CD14-positive monocyte (primary cell): ENCODE results near the gene C4BPB. TPM values are rescaled to one million over a fixed set of nuclear protein-coding genes. Genes with fewer than 3 reads are reported as not detected.

Source experiments
- DNase-seq, 3 donors: peaks; one replicate each; pipeline ENCODE4 v3.0.0-alpha.2; 2011 to 2022
- H2AFZ ChIP-seq: 2 replicates; pipeline ENCODE4 v1.6.0; 2012; ENCODE audit warnings: mild to moderate bottlenecking, low read depth, low read length, inconsistent platforms; ENCODE audit not compliant: insufficient read depth, poor library complexity, severe bottlenecking
- H3K27ac ChIP-seq, 2 donors: 1 replicate in 1 of 2; 2 replicates in 1 of 2; pipeline ENCODE4 v1.5.1; 2012 to 2013; ENCODE audit warnings: low read length in 2 of 2, control low read depth in 1 of 2, inconsistent platforms in 1 of 2, low read depth in 1 of 2, mild to moderate bottlenecking in 1 of 2
- H3K27me3 ChIP-seq, 2 donors: one replicate each; pipeline versions ENCODE4 v1.6.0 to v1.6.1; 2011 to 2013; ENCODE audit warnings: low read length in 2 of 2; ENCODE audit not compliant: control insufficient read depth in 2 of 2, insufficient read depth in 2 of 2
- H3K36me3 ChIP-seq, 2 donors: replicated peaks in 1 of 2; 1 replicate in 1 of 2; 2 replicates in 1 of 2; pipeline versions ENCODE4 v1.5.1 to v1.6.1; 2012 to 2013; ENCODE audit warnings: low read length in 2 of 2, control low read depth in 1 of 2, inconsistent platforms in 1 of 2, mild to moderate bottlenecking in 1 of 2; ENCODE audit not compliant: insufficient read depth in 2 of 2, control insufficient read depth in 1 of 2
- H3K4me1 ChIP-seq, 2 donors: 1 replicate in 1 of 2; 2 replicates in 1 of 2; pipeline versions ENCODE4 v1.5.1 to v1.6.1; 2012 to 2013; ENCODE audit warnings: low read length in 2 of 2, control low read depth in 1 of 2, inconsistent platforms in 1 of 2, mild to moderate bottlenecking in 1 of 2, moderate library complexity in 1 of 2; ENCODE audit not compliant: insufficient read depth in 2 of 2, control insufficient read depth in 1 of 2
- H3K4me2 ChIP-seq: replicated peaks from 2 replicates; pipeline ENCODE3; 2012; ENCODE audit warnings: low read length, moderate library complexity, mild to moderate bottlenecking; ENCODE audit not compliant: poor library complexity, severe bottlenecking; ENCODE audit errors: extremely low read depth
- H3K4me3 ChIP-seq, 3 experiments: fragments of 200-600 bp in 1 of 3; sonication (generic) in 1 of 3; replicated peaks in 1 of 3; 1 replicate in 2 of 3; 2 replicates in 1 of 3; pipeline ENCODE4 v1.5.1; 2011 to 2013; ENCODE audit warnings: low read length in 3 of 3, mild to moderate bottlenecking in 3 of 3, control low read depth in 2 of 3, low read depth in 2 of 3, inconsistent platforms in 1 of 3, moderate library complexity in 1 of 3
- H3K79me2 ChIP-seq: 2 replicates; pipeline ENCODE4 v1.6.0; 2012; ENCODE audit warnings: mild to moderate bottlenecking, control low read depth, inconsistent platforms, low read length, moderate library complexity; ENCODE audit not compliant: insufficient read depth
- H3K9ac ChIP-seq: 2 replicates; pipeline ENCODE4 v1.6.0; 2017; ENCODE audit warnings: low read length, mild to moderate bottlenecking; ENCODE audit not compliant: insufficient read depth, poor library complexity, severe bottlenecking
- H3K9me3 ChIP-seq, 2 donors: replicated peaks in 1 of 2; 1 replicate in 1 of 2; 2 replicates in 1 of 2; pipeline versions ENCODE4 v1.5.1 to v1.6.1; 2012 to 2013; ENCODE audit warnings: low read length in 2 of 2, control low read depth in 1 of 2; ENCODE audit not compliant: control insufficient read depth in 1 of 2, insufficient read depth in 1 of 2
- H4K20me1 ChIP-seq: 2 replicates; pipeline ENCODE4 v1.6.0; 2012; ENCODE audit warnings: mild to moderate bottlenecking, low read length, control low read depth, moderate library complexity; ENCODE audit not compliant: insufficient read depth
- H3K27ac Mint-ChIP-seq, 7 donors: one replicate each; pipeline ENCODE4 v1.8.0; 2020; ENCODE audit warnings: mild to moderate bottlenecking in 7 of 7, mixed read lengths in 7 of 7, moderate library complexity in 6 of 7, inconsistent platforms in 2 of 7
- H3K27me3 Mint-ChIP-seq, 3 donors: one replicate each; pipeline ENCODE4 v1.8.0; 2021 to 2022; ENCODE audit warnings: low read depth in 3 of 3, mild to moderate bottlenecking in 3 of 3, mixed read lengths in 3 of 3, moderate library complexity in 3 of 3, inconsistent platforms in 1 of 3
- H3K36me3 Mint-ChIP-seq, 2 donors: one replicate each; pipeline ENCODE4 v1.8.0; 2020; ENCODE audit warnings: mixed read lengths in 2 of 2, inconsistent platforms in 1 of 2, mild to moderate bottlenecking in 1 of 2
- H3K4me1 Mint-ChIP-seq: one replicate; pipeline ENCODE4 v1.8.0; 2020; ENCODE audit warnings: mild to moderate bottlenecking, mixed read lengths
- H3K4me3 Mint-ChIP-seq, 2 donors: one replicate each; pipeline ENCODE4 v1.8.0; 2020; ENCODE audit warnings: mild to moderate bottlenecking in 2 of 2, mixed read lengths in 2 of 2, moderate library complexity in 1 of 2
- H3K9me3 Mint-ChIP-seq, 7 donors: one replicate each; pipeline ENCODE4 v1.8.0; 2020 to 2022; ENCODE audit warnings: mixed read lengths in 7 of 7, mild to moderate bottlenecking in 6 of 7, moderate library complexity in 6 of 7, inconsistent platforms in 2 of 7
- CTCF ChIP-seq: fragments of 200-600 bp; IDR thresholded peaks from one replicate; pipeline ENCODE4 v1.8.0; 2022; ENCODE audit warnings: antibody characterized with exemption, mild to moderate bottlenecking
- WGBS: methylation state at CpG from one replicate; pipeline ENCODE4 v1.1.5; 2013; ENCODE audit warnings: missing lambda C conversion rate; ENCODE audit not compliant: insufficient coverage; 5-methylcytosine and 5-hydroxymethylcytosine counted together
- intact Hi-C, 2 donors: fragments of 100-400 bp; cut with micrococcal nuclease; formaldehyde crosslinking; loops; one replicate each; pipeline versions ENCODE4 v1.15.0 to v1.15.1; 2023
- polyA plus RNA-seq, 3 donors: library from polyadenylated mRNA; depleted of rRNA in 1 of 3; unstranded in 2 of 3; stranded (reverse) in 1 of 3; fragments of 300-500 nt in 2 of 3; fragments of >200 nt in 1 of 3; fragmentation: Illumina TruSeq in 2 of 3; gene quantifications; 1 replicate in 2 of 3; 2 replicates in 1 of 3; pipeline ENCODE4 v1.2.3, GENCODE V29; 2012 to 2021

C4BPB gene
- polyA plus RNA-seq, 3 donors: not detected

GRCh38 chr1:207139616-207140015 is 51.0 kb downstream of the C4BPB start:
- no CpG with 5 or more reads among the region's 1 CpG for WGBS
- no peak overlapping the region for H3K27ac Mint-ChIP-seq

GRCh38 chr1:207140536-207140935 is 51.9 kb downstream of the C4BPB start:
- Histone ChIP-seq H3K4me1 (peaks cover 13 to 15% of the 10 kb centered on the region in 2 donors), H3K9ac (no peak overlapping the region), H3K27me3 (no peaks in the 10 kb centered on the region), H3K27ac (no peak overlapping the region), H3K36me3 (no peaks in the 10 kb centered on the region), H3K79me2 (no peaks in the 10 kb centered on the region), H4K20me1 (no peaks in the 10 kb centered on the region), H2AFZ (no peak overlapping the region), H3K9me3 (no peaks in the 10 kb centered on the region), H3K4me2 (no peak overlapping the region), H3K4me3 (no peak overlapping the region)
- no peak for TF ChIP-seq CTCF
- intact Hi-C loops: no loop called here
- Mint-ChIP-seq H3K36me3 (no peaks in the 10 kb centered on the region), H3K4me3 (no peak overlapping the region), H3K9me3 (peaks cover 0 to 6% (median 3%) of the 10 kb centered on the region in 7 donors), H3K27me3 (peaks cover 0 to 1% (median 0%) of the 10 kb centered on the region in 3 donors), H3K27ac (no peak overlapping the region), H3K4me1 (peaks cover 14% of the 10 kb centered on the region)
- no peak for DNase-seq
- WGBS: no CpG with 5 or more reads among the region's 1 CpG

More at GRCh38 chr1:207139616-207140015, 51.0 kb downstream of the C4BPB start:
- Histone ChIP-seq H3K79me2 (no peaks in the 10 kb centered on the region), H4K20me1 (no peaks in the 10 kb centered on the region), H3K4me1 (peaks cover 15 to 19% of the 10 kb centered on the region in 2 donors), H3K36me3 (no peaks in the 10 kb centered on the region), H3K4me2 (no peak overlapping the region), H3K4me3 (no peak overlapping the region), H3K9me3 (no peaks in the 10 kb centered on the region), H3K9ac (no peak overlapping the region), H3K27ac (no peak overlapping the region), H2AFZ (no peak overlapping the region), H3K27me3 (no peaks in the 10 kb centered on the region)
- intact Hi-C loops: no loop called here
- H3K27me3 Mint-ChIP-seq: peaks cover 0 to 1% (median 0%) of the 10 kb centered on the region in 3 donors
- no peak for DNase-seq
- TF ChIP-seq CTCF: no peak
- peaks cover 0 to 6% (median 3%) of the 10 kb centered on the region in 7 donors for H3K9me3 Mint-ChIP-seq
- H3K4me3 Mint-ChIP-seq: no peak overlapping the region
- no peaks in the 10 kb centered on the region for H3K36me3 Mint-ChIP-seq
- H3K4me1 Mint-ChIP-seq: peaks cover 18% of the 10 kb centered on the region
